Measurements from ENCODE around the gene GATAD2A. TPM values are rescaled to one million over a fixed set of nuclear protein-coding genes. Genes with fewer than 3 reads are reported as not detected.

GATAD2A gene
- total RNA-seq, 4 donors from 2014 or later: 34.9 to 60.5 (median 42.5) TPM

DNA sequence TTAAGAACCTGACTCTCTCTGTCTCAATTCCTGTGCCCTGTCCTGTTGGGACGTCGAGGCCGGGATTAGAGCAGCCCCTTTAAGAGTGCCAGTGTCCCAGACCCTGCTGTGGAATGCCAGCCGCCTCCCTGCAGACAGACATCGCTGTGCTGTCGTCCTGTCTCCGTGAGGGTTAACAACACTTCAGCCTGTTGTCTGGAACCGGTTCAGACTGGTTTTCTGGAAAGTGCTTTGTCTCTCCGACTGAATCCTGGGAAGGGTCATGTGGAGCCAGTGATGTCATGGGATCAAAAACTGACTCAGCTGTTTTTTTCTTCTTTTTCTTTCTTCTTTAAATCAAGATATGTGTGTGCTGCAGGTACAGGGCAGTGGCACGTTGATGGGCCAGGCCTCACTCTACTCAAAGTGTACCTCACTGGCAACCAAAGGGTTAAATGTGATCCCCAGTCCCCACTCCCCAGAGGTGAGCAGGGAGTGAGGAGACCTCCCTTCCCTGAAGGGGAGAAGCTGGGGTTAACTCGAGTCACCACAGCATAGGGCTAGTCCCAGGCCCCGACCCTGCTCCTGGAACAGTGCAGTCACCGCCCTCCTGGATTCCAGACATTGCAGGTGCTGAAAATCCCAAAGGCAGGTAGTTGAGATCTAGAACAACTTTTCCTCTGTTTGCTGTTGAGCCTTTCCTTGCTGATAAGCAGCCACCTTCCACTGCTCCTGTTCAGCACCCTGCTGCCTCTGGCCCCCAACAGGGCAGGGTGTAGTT, 59.0 kb downstream of the GATAD2A start:
- Histone ChIP-seq H3K27me3 (no peaks in the 10 kb centered on the region), H3K4me3 (peak overlapping the region in 1 of 4 donors; percentile 25), H3K9me3 (peaks cover 0 to 21% (median 13%) of the 10 kb centered on the region in 4 donors), H3K36me3 (peaks cover 13 to 44% (median 28%) of the 10 kb centered on the region in 4 donors), H3K27ac (replicated peaks in 1 of 4) (peak overlapping the region; percentile 59 to 81 (median 68)), H3K4me1 (peaks cover 53 to 56% (median 55%) of the 10 kb centered on the region in 4 donors)
- intact Hi-C loops (cut with DNase I): no loop called here
- 29% methylated on average over 10 of the region's 13 CpGs for WGBS
- no peak for DNase-seq (ENCODE audit: extremely low spot score)
- TF ChIP-seq EP300 (IDR thresholded peaks at IDR 0.05) (no peak), POLR2A (IDR thresholded peaks at IDR 0.05; ENCODE audit: low read depth) (no peak), POLR2AphosphoS5 (IDR thresholded peaks at IDR 0.05) (peak in 1 of 2 donors; percentile 9)
- TF ChIP-seq, protein P1, sequence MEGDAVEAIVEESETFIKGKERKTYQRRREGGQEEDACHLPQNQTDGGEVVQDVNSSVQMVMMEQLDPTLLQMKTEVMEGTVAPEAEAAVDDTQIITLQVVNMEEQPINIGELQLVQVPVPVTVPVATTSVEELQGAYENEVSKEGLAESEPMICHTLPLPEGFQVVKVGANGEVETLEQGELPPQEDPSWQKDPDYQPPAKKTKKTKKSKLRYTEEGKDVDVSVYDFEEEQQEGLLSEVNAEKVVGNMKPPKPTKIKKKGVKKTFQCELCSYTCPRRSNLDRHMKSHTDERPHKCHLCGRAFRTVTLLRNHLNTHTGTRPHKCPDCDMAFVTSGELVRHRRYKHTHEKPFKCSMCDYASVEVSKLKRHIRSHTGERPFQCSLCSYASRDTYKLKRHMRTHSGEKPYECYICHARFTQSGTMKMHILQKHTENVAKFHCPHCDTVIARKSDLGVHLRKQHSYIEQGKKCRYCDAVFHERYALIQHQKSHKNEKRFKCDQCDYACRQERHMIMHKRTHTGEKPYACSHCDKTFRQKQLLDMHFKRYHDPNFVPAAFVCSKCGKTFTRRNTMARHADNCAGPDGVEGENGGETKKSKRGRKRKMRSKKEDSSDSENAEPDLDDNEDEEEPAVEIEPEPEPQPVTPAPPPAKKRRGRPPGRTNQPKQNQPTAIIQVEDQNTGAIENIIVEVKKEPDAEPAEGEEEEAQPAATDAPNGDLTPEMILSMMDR (IDR thresholded peaks at IDR 0.05): no peak

DNA sequence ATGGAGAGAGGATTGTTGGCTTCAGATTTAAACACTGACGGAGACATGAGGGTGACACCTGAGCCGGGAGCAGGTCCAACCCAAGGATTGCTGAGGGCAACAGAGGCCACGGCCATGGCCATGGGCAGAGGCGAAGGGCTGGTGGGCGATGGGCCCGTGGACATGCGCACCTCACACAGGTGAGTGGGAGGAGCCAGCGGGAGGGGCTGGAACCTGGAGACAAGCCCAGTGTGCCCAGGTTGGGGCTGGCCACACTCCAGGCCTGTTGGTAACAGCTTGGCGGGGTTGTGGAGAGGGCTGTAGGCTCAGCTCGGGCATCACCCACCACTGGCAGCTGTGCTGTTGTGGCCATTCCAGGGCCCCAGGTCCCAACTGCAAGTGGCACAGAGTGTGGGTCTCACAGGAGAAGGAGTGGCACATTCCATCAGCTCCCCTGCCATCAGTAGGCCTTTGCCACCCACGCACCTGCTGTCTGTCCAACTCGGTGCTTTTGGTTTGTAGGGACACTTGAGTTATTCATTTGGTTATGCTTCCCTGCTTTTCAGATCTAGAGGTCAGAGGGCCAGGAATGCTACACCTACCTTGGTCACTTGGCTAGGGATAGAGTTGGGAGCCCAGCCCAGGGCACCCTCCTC, 60.1 kb downstream of the GATAD2A start:
- DNase-seq (ENCODE audit: extremely low spot score): no peak
- Histone ChIP-seq H3K4me1 (peaks cover 42 to 46% (median 45%) of the 10 kb centered on the region in 4 donors), H3K36me3 (peaks cover 13 to 44% (median 28%) of the 10 kb centered on the region in 4 donors), H3K9me3 (peaks cover 0 to 21% (median 13%) of the 10 kb centered on the region in 4 donors), H3K27ac (replicated peaks in 1 of 4) (no peak overlapping the region), H3K27me3 (no peaks in the 10 kb centered on the region), H3K4me3 (no peak overlapping the region)
- intact Hi-C loops (cut with DNase I): no loop called here
- TF ChIP-seq POLR2A (IDR thresholded peaks at IDR 0.05; ENCODE audit: low read depth): no peak
- no peak for TF ChIP-seq POLR2AphosphoS5 (IDR thresholded peaks at IDR 0.05)
- no peak for TF ChIP-seq EP300 (IDR thresholded peaks at IDR 0.05)
- TF ChIP-seq, protein P1 (IDR thresholded peaks at IDR 0.05): no peak
- WGBS: 93% methylated on average over 12 of the region's 12 CpGs

- Histone ChIP-seq H3K4me3 (no peak overlapping the region), H3K4me1 (peaks cover 36 to 40% (median 38%) of the 10 kb centered on the region in 4 donors), H3K36me3 (peaks cover 13 to 44% (median 28%) of the 10 kb centered on the region in 4 donors), H3K27ac (replicated peaks in 1 of 4) (no peak overlapping the region), H3K27me3 (no peaks in the 10 kb centered on the region), H3K9me3 (peaks cover 0 to 21% (median 13%) of the 10 kb centered on the region in 4 donors)
- intact Hi-C loops (cut with DNase I): no loop called here
- no peak for DNase-seq (ENCODE audit: extremely low spot score)
- TF ChIP-seq, protein P1 (IDR thresholded peaks at IDR 0.05): no peak
- TF ChIP-seq POLR2AphosphoS5 (IDR thresholded peaks at IDR 0.05) (no peak), EP300 (IDR thresholded peaks at IDR 0.05) (no peak), POLR2A (IDR thresholded peaks at IDR 0.05; ENCODE audit: low read depth) (no peak)
- WGBS: 94% methylated on average over 6 of the region's 6 CpGs
These were observed 60.7 kb downstream of the GATAD2A start for GRCh38 chr19:19466201-19466600.

DNA sequence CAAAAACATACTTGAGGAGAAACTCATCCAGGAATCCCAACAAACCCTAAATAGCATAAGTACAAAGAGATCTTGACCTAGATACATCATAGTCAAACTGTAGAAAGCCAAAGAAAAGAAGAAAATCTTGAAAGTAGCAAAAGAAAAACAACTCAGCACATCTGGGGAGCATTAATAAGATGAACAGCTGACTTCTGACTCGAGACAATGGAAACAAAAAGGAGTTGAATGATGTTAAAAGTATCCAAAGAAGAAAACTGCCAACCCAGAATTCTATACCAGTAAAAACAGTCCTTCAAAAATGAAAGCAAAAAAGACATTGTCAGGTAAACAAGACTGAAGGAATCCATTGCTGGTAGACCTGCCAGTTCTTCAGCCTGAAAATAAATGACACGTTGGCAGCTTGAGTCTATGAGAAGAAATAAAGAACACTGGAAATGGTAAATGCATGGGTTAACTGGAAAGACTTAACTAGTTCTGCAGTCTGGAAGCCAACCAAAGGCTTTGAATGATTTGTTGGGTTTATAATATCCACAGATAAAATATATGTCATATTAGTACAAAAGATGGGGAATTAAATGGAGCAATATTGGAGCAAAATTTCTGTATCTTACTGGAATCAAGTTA, 63.1 kb downstream of the GATAD2A start:
- Histone ChIP-seq H3K36me3 (peaks cover 13 to 53% (median 35%) of the 10 kb centered on the region in 4 donors), H3K27me3 (no peaks in the 10 kb centered on the region), H3K9me3 (peaks cover 0 to 21% (median 13%) of the 10 kb centered on the region in 4 donors), H3K27ac (replicated peaks in 1 of 4) (no peak overlapping the region), H3K4me3 (no peak overlapping the region), H3K4me1 (peaks cover 12 to 19% (median 15%) of the 10 kb centered on the region in 4 donors)
- no peak for DNase-seq (ENCODE audit: extremely low spot score)
- TF ChIP-seq POLR2AphosphoS5 (IDR thresholded peaks at IDR 0.05): no peak
- TF ChIP-seq POLR2A (IDR thresholded peaks at IDR 0.05; ENCODE audit: low read depth): no peak
- TF ChIP-seq, protein P1 (IDR thresholded peaks at IDR 0.05): no peak
- no peak for TF ChIP-seq EP300 (IDR thresholded peaks at IDR 0.05)
- WGBS: 89% methylated on average over 2 of the region's 2 CpGs
- intact Hi-C loops (cut with DNase I): no loop called here

Measured in esophagus muscularis mucosa (tissue), 4 donors.